ENCODE measurements around the gene PACSIN3. TPM values are rescaled to one million over a fixed set of nuclear protein-coding genes. Genes with fewer than 3 reads are reported as not detected.

Gene PACSIN3
- total RNA-seq, 1 experiment from 2014 or later = 63.1 TPM

- Histone ChIP-seq H3K4me3 (replicated peaks in 1 of 2; ENCODE audit: low read depth in 1 of 2, low read length in 2 of 2) (no peak overlapping the region), H3K27ac (ENCODE audit: low read depth, low read length) (no peak overlapping the region), H2AFZ (ENCODE audit: low read depth, low read length, poor library complexity, severe bottlenecking) (no peak overlapping the region), H4K20me1 (ENCODE audit: insufficient read depth) (no peaks in the 10 kb centered on the region), H3K79me2 (ENCODE audit: insufficient read depth, low read length) (no peaks in the 10 kb centered on the region), H3K4me2 (ENCODE audit: low read length) (no peak overlapping the region), H3K9ac (ENCODE audit: low read length) (no peak overlapping the region), H3K9me3 (ENCODE audit: control insufficient read depth in 1 of 2, insufficient read depth in 1 of 2, low read depth in 1 of 2, low read length in 2 of 2) (no peaks in the 10 kb centered on the region), H3K27me3 (ENCODE audit: insufficient read depth, low read length) (no peaks in the 10 kb centered on the region), H3K4me1 (ENCODE audit: control insufficient read depth in 1 of 2, insufficient read depth in 2 of 2, low read length in 2 of 2) (no peaks in the 10 kb centered on the region), H3K9me2 (ENCODE audit: insufficient read depth) (no peaks in the 10 kb centered on the region), H3K36me3 (ENCODE audit: control insufficient read depth in 1 of 2, insufficient read depth in 2 of 2, low read length in 2 of 2) (no peaks in the 10 kb centered on the region)
- ChIA-PET POLR2A (no interaction called here), CTCF (interaction anchor here (2.8 kb wide), 1 partner anchor 22 kb away, joined by 8 read pairs; no protein-coding TSS in a partner anchor), RAD21 (ENCODE audit: low non-redundant PET in 1 of 2, low total read pairs in 2 of 2, uncharacterized antibody in 2 of 2, unreplicated experiment in 2 of 2) (no interaction called here)
- BruUV-seq (replicated peaks) = no TSS peak
- no peak for ATAC-seq
- DNase-seq (ENCODE audit: low read depth, low spot score) = no peak
- TF ChIP-seq SIN3A (IDR thresholded peaks at IDR 0.05; ENCODE audit: low read depth) = no peak
- no peak for TF ChIP-seq JUND (IDR thresholded peaks at IDR 0.05)
- no peak for TF ChIP-seq CBX3 (IDR thresholded peaks at IDR 0.05; ENCODE audit: low read depth)
- TF ChIP-seq POLR2A (IDR thresholded peaks at IDR 0.05; ENCODE audit: borderline replicate concordance, extremely low read depth, insufficient read depth, insufficient read length) = no peak
- TF ChIP-seq EZH2phosphoT487 (IDR thresholded peaks at IDR 0.05; ENCODE audit: borderline replicate concordance) = no peak
- TF ChIP-seq, protein P1, sequence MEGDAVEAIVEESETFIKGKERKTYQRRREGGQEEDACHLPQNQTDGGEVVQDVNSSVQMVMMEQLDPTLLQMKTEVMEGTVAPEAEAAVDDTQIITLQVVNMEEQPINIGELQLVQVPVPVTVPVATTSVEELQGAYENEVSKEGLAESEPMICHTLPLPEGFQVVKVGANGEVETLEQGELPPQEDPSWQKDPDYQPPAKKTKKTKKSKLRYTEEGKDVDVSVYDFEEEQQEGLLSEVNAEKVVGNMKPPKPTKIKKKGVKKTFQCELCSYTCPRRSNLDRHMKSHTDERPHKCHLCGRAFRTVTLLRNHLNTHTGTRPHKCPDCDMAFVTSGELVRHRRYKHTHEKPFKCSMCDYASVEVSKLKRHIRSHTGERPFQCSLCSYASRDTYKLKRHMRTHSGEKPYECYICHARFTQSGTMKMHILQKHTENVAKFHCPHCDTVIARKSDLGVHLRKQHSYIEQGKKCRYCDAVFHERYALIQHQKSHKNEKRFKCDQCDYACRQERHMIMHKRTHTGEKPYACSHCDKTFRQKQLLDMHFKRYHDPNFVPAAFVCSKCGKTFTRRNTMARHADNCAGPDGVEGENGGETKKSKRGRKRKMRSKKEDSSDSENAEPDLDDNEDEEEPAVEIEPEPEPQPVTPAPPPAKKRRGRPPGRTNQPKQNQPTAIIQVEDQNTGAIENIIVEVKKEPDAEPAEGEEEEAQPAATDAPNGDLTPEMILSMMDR (IDR thresholded peaks at IDR 0.05 in 2 of 3, conservative IDR thresholded peaks at IDR 0.05 in 1 of 3; ENCODE audit: borderline replicate concordance in 1 of 3, insufficient read depth in 1 of 3, low read depth in 2 of 3, low read length in 2 of 3) = no peak
- intact Hi-C loops (cut with micrococcal nuclease) = no loop called here
These were observed 55.1 kb downstream of the PACSIN3 start for GRCh38 chr11:47131136-47131535.

- H3K9me2 ChIP-seq (ENCODE audit: insufficient read depth) = no peaks in the 10 kb centered on the region
- intact Hi-C loops (cut with micrococcal nuclease) = no loop called here
These were observed 55.7 kb downstream of the PACSIN3 start for GRCh38 chr11:47130543-47130942.

More at GRCh38 chr11:47130543-47130942, 55.7 kb downstream of the PACSIN3 start:
- no peak for TF ChIP-seq ZNF274 (IDR thresholded peaks at IDR 0.05; ENCODE audit: low read depth, low read length)
- TF ChIP-seq ZFX (IDR thresholded peaks at IDR 0.05) = no peak
- ATAC-seq (no peak), DNase-seq (ENCODE audit: low read depth, low spot score) (no peak)
- H3K27me3 ChIP-seq (ENCODE audit: insufficient read depth, low read length) = no peaks in the 10 kb centered on the region
- no peaks in the 10 kb centered on the region for H3K4me1 ChIP-seq (ENCODE audit: control insufficient read depth in 1 of 2, insufficient read depth in 2 of 2, low read length in 2 of 2)
- no peak overlapping the region for H2AFZ ChIP-seq (ENCODE audit: low read depth, low read length, poor library complexity, severe bottlenecking)
- no TSS peak for BruUV-seq (replicated peaks)
- CTCF ChIA-PET = no interaction called here
- no peaks in the 10 kb centered on the region for H3K36me3 ChIP-seq (ENCODE audit: control insufficient read depth in 1 of 2, insufficient read depth in 2 of 2, low read length in 2 of 2)
- RAD21 ChIA-PET (ENCODE audit: low non-redundant PET in 1 of 2, low total read pairs in 2 of 2, uncharacterized antibody in 2 of 2, unreplicated experiment in 2 of 2) = no interaction called here
- H3K4me2 ChIP-seq (ENCODE audit: low read length) = no peak overlapping the region
- H3K9ac ChIP-seq (ENCODE audit: low read length) = no peak overlapping the region
- no peak overlapping the region for H3K27ac ChIP-seq (ENCODE audit: low read depth, low read length)
- no peaks in the 10 kb centered on the region for H3K9me3 ChIP-seq (ENCODE audit: control insufficient read depth in 1 of 2, insufficient read depth in 1 of 2, low read depth in 1 of 2, low read length in 2 of 2)
- H3K79me2 ChIP-seq (ENCODE audit: insufficient read depth, low read length) = no peaks in the 10 kb centered on the region
- POLR2A ChIA-PET = no interaction called here
- H4K20me1 ChIP-seq (ENCODE audit: insufficient read depth) = no peaks in the 10 kb centered on the region
- H3K4me3 ChIP-seq (replicated peaks in 1 of 2; ENCODE audit: low read depth in 1 of 2, low read length in 2 of 2) = no peak overlapping the region

Small RNAs within 50 kb of the gene (microRNA-seq; reads per million reads assigned to microRNA genes)
- gene MIR6745 (ENCODE audit: borderline number of aligned reads) = not detected

Other genes starting within 250 kb of the PACSIN3 start
- 24.7 TPM for gene CSTPP1, start 249.7 kb downstream of the PACSIN3 start, total RNA-seq (2021; ENCODE audit: unreplicated experiment)
- gene ARFGAP2, start 9.6 kb downstream of the PACSIN3 start, total RNA-seq (2021; ENCODE audit: unreplicated experiment) = 73.5 TPM
- gene DDB2, start 28.5 kb upstream of the PACSIN3 start, total RNA-seq (2021; ENCODE audit: unreplicated experiment) = 64.0 TPM
- 21.5 TPM for gene ACP2, start 62.4 kb upstream of the PACSIN3 start, total RNA-seq (2021; ENCODE audit: unreplicated experiment)
- 23.5 TPM for gene NR1H3, start 71.6 kb upstream of the PACSIN3 start, total RNA-seq (2021; ENCODE audit: unreplicated experiment)
- 37.1 TPM for gene MADD, start 83.7 kb upstream of the PACSIN3 start, total RNA-seq (2021; ENCODE audit: unreplicated experiment)
- gene MYBPC3, start 166.3 kb upstream of the PACSIN3 start, total RNA-seq (2021; ENCODE audit: unreplicated experiment) = 0.25 TPM
- gene SPI1, start 192.1 kb upstream of the PACSIN3 start, total RNA-seq (2021; ENCODE audit: unreplicated experiment) = 0.32 TPM
- gene SLC39A13, start 222.2 kb upstream of the PACSIN3 start, total RNA-seq (2021; ENCODE audit: unreplicated experiment) = 23.9 TPM
- gene PSMC3, start 240.0 kb upstream of the PACSIN3 start, total RNA-seq (2021; ENCODE audit: unreplicated experiment) = 155 TPM

Data from HCT116 (cell line).